HL-60 (cell line): Measurements from ENCODE around the gene TSPAN15.

Experiments
- CTCF ChIP-seq: IDR thresholded peaks from one replicate; pipeline ENCODE4 v1.5.1; 2011; ENCODE audit warnings: low read length, control low read depth, inconsistent platforms; ENCODE audit not compliant: insufficient read depth
- GABPA ChIP-seq: IDR thresholded peaks from 2 replicates; pipeline ENCODE4 v1.6.1; 2012; ENCODE audit warnings: low read depth
- SPI1 ChIP-seq: IDR thresholded peaks from 2 replicates; pipeline ENCODE4 v1.6.1; 2012; ENCODE audit warnings: low read depth, mild to moderate bottlenecking, borderline replicate concordance

GRCh38 chr10:69481305-69481704 lies 30.0 kb downstream of the TSPAN15 start:
- TF ChIP-seq CTCF (no peak), GABPA (no peak), SPI1 (peak; percentile 89)
